GM21360 (cell line): Measurements from ENCODE around the gene AQP1.

ENCODE experiments used
- ATAC-seq: cut with Tn5 transposase; IDR thresholded peaks from one replicate; pipeline ENCODE4 v1.9.1; 2021; ENCODE audit warnings: mild to moderate bottlenecking, moderate library complexity; ENCODE audit not compliant: unreplicated experiment

AQP1 gene

DNA sequence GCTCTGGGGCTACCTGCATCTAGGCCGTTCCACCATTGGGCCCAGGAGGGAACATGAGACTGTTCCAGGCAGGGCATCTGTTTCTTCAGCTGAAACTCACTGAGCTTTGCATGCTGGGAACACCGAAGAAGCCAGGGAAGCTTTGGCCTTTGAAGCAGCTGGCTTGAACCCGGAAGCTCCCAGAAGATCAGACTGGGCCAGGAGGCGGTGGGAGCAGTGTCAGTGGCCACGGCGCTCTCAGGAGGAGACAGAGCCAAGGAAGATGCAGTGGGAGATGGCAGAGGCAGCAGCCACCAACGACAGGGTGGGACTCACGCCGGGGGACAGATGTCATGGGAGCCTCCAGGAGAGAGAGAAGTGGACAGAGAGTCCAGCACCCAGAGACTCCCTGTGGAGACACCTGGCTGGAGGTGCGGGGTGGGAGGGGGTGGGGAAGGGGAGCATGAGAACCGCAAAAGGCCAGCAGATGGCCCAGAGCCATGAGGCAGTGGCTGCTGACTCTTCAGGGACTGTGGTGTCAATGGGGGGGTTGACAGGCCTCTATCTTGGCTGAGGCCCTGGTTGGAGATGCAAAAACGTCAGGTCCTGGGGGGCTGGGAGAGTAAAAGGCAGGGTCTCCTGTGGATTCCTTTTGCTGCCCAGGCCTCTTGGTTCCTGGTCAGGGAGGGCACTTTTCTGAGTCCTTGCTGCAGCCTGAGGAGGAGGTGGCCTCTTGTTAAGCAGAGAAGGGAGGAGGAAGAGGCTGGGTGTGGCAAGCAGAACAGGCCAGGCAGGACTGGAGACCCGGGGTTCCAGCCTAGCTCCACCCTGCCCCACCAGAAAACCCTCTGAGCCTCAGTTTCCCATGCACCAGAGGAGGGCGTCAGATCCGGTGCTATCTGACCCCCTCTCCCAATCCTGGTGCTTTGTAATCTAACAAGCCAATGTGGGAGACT is 6.3 kb upstream of the AQP1 start:
- no peak for ATAC-seq

- ATAC-seq, result no peak
Measured at GRCh38 chr7:30906014-30906413, 5.6 kb upstream of the AQP1 start.

GRCh38 chr7:30906515-30907240 is 5.0 kb upstream of the AQP1 start:
- ATAC-seq, result no peak

DNA sequence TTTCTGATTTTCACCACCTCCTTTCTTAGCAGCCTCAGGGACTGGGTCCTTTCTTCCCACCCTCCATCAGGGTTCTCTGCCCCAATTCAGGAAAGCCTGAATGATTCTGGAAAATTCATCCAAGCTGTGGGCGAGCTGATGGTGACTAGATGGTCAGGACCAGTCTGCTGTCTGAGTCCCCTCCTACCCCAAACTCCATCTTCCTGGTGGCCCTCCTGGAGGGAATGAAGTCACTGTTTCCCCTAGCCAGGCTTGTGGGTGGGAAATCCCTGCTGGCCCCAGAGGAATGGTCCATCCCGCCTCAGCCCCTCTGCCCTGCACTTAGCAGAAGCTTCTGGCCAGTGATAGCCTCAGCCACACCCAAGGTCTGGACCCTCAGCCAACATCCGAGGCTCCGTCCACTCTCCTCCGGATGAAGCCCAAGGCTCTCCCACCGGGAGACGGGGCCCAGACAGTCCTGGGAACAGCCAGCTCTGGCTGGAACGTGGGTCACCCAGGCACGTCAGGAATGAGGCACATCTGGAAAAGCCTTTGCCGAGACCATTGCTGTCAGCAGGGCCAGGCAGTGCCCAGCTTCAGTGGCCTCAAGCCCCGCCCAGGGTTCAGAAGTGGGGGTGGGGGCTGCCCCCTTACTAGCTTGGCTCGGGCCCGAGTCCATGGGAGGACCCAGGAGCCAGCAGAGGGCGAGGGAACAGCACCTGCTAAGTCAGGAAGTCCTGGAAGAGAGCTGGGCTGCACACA is 4.0 kb upstream of the AQP1 start:
- ATAC-seq, result no peak

DNA sequence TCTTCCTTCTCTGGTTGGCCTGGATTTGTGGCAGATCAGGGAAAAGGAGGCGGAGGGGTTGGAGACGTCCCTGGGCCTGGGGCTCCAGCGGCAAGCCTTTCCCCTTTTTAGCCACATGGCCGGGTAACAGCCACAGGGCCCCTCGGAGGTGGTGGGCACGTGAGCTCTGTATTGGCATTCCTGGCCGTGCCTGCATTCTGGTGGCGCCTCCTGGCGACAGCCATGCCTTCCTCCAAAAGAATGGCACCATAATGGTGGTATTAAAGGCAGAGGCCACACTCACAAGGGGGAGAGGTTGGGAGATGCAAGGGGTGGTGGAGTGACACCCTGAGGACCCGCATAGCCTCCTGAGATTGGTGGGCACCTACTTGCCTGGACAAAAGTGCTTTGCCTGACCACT is 3.0 kb upstream of the AQP1 start:
- ATAC-seq, result no peak

- no peak for ATAC-seq
Measured at GRCh38 chr7:30909431-30909830, 2.2 kb upstream of the AQP1 start.

DNA sequence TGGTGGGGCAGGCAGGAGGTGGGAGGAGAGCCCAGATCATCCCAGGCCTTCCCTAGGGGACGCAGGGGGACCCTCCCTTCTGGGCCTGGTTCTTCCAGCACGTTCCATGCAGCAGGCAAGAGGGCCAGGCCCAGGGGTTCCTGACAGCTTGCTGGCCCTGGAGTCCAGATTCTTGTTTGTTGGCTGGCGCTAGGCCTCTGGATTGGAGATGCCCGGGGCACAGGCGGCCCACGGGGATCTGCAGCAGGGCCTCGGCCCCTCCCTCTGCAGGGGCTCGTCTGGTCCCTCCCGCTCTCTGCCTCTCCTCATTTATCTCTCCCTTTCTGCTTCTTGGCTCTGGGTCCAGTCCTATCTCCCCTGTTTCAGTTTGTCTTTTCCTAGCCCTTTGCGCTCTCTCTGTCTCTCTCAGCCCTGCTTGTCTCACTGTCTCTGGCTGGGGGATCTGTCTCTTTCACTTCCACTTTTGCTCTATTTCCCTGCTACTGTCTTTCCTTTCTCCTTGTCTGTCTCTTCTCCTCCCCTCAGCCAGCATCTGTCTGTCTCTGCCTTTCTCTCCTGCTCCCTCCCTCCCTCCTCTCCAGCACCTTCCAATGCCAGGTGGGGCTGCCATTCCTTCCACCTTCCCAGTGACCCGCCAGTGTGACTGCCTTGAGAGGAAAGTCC is 1.1 kb upstream of the AQP1 start:
- ATAC-seq, result no peak

DNA sequence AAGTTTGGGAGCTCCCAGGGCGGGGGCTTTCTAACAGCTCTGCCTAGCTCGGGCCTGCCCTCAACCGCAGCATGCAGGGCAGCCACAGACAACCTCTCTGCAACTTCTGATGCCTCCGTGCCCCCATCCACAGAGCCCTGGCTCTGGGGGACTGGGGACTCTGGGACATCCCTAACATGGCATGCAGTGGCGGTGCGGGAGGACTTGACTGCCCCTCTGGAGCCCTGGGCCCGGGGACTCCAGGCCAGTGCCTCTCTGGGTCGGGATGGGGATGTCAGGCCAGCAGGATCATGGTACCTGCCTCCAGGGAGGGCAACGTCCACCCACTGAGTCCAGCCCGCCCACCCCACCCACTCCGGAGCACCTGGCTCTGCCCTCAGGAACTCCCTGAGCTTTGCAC is 520 bp upstream of the AQP1 start:
- no peak for ATAC-seq

DNA sequence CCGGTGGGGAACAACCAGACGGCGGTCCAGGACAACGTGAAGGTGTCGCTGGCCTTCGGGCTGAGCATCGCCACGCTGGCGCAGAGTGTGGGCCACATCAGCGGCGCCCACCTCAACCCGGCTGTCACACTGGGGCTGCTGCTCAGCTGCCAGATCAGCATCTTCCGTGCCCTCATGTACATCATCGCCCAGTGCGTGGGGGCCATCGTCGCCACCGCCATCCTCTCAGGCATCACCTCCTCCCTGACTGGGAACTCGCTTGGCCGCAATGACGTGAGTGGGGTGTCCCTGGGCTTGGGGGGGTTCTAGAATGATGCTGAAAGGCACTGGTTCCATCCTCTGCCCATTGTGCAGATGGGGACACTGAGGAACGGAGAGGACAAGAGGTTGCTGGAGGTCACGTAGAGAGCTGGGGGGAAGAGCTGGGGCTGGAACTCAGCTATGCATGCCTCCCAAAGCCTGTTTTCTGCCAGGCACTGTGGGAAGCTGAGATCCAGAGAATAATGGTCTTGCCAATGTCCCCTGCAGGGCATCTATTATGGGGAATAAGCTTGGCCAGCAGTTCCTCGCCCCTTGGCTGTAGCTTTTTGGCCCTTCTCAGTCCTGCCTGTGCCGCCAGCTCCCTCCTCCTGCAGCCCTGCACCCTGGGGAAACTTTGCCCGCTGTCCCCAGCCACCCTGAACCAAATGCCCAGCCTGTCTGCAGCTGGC is 523 bp downstream of the AQP1 start:
- ATAC-seq, result no peak

GRCh38 chr7:30912731-30912985 is 1.0 kb downstream of the AQP1 start:
- no peak for ATAC-seq

DNA sequence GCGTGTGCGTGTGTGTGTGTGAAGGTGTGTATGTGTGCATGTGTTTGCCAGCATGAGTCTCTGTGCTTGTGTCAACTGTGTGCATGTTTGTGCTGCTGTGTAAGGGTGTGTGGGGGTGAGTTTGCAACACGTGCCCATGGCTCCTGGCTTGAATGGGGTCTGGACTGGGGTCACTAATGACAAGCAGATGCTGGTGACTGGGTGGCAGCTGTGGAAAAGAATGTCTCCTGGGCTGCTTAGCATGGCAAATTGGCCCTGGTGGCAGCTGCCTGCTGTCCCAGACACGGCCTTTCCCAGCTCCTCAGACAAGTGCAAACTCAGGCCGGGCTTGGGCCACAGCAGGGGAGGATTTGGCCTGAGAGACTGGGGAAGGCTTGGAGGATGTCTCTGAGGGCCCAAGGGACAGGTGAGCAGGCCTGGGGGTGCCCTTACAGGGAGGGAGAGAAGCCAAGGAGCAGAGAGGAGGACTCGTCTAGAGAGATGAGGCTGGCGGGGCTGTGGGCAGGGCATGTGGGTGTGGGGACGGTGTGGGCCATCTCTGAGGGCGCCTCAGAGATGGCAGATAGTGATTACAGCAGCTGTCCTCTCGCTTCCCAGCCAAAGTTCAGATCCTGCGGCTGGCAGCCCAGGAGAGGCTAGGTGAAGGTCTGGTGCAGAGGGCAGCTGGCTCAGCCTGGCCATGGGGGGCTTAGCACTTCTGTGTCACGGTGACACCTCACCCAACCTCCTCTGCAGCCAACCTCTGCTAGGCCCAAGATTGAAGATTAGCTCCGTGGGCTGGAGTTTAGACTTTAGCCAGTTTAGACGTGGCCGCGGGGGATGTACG is 1.5 kb downstream of the AQP1 start:
- no peak for ATAC-seq

DNA sequence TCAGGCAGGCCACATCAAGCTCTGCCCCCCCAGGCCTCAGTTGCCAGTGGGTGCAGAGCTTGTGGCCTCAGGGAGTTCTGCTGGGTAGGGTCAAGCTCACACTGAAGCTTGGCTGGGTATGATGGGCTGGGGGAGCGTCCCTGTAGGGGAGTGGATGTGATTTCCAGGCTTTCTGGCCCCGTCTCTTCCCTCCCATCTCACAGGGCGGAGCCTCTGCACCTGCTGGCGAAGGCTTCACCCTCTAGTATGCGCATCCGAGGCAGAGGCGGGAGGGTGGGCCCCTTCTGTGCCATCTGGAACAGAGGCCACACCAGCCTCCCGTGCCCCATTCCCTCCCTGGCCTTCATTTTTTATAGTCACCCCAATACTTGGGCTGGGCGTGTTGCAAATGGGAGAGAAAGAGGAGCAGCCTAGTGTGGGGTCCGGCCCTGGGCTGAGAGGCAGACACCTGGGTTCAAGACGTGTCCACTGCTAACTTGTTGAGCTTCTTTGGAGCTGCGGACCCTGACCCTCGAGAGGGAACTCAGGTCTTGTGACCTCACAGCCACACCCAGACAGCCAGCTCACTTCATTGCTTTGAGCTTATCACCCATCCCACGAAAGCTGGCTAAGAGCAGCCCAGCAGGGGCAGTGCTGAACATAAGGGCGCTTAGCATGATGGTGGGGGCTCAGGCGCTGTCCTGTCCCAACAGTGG is 2.3 kb downstream of the AQP1 start:
- no peak for ATAC-seq

DNA sequence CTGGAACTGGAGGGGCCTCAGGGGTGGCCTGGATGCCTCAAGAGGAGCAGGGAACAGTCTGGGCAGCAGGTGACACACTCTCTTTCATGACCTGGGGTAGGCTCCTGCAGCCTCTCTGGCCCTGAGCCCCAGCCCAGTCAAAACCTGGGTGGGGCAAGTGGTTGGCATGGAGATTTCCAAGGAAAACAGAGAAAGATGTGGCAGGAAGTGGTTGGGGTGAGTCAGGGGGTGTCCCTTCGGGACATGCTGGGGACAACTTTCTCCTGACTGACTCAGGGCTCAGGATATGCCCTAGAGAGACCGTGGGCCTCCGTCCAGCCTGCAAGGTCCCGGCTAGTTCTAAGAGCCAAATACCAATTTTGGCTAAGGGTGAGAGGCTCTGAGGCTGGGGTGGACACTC is 2.9 kb downstream of the AQP1 start:
- ATAC-seq, result no peak

GRCh38 chr7:30915005-30915601 is 3.5 kb downstream of the AQP1 start:
- no peak for ATAC-seq

DNA sequence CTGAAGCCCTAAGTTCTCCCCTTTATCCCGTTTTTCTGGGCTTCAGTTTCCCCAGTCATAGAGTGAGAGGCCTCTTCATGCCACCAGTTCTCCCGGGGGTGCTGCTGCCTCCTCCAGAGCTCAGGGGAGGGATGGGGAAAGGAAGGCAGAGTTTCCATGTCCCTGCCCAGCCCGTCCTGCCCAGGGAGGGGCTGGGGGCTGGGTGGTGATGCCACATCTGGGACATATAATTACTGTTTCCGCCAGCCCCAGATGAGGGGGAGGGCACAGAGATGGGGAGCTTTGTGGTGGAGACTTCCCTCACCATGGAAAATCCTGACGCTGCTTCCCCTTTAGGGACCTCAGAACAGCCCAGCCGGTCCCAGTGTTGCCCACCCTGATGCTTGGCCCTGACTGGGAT is 4.1 kb downstream of the AQP1 start:
- no peak for ATAC-seq

DNA sequence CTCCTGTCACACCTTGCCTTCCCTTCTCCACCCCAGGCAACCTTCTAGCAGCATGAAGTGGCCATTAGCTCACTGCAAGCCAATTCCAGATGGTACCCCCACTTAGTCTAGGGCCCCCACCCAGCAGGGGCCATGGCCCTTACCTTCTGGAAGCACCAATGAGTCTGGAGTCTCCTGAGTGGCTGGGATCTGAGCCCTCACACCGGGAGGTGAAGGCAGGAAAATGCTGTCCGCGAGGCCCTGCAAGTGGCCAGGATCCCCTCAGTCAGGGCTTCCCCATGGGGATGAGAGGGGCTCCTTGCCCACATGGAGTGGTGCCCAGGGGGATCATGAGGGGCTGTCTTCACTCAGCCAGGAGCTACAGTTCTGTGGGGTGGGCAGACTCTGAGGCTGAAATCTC is 4.6 kb downstream of the AQP1 start:
- ATAC-seq, result no peak

DNA sequence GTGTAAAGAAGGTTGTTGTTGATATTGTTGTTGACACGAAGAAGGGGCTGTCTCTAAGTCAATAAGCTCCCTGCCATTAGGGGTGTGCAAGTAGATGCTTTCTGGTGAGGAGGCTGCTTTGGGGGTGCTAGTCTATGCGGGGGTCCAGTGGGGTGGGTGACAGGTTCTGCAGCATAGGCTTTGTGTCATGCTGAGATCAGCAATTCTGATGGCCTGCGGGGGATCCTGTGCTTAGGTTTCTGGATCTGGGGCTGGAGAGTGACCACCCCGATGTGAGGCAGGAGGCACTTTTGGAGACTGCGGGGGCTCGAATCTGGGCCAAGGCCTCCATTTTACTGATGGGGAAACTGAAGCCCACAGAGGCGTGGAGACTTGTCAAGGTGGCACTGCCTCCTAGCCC is 5.1 kb downstream of the AQP1 start:
- no peak for ATAC-seq

DNA sequence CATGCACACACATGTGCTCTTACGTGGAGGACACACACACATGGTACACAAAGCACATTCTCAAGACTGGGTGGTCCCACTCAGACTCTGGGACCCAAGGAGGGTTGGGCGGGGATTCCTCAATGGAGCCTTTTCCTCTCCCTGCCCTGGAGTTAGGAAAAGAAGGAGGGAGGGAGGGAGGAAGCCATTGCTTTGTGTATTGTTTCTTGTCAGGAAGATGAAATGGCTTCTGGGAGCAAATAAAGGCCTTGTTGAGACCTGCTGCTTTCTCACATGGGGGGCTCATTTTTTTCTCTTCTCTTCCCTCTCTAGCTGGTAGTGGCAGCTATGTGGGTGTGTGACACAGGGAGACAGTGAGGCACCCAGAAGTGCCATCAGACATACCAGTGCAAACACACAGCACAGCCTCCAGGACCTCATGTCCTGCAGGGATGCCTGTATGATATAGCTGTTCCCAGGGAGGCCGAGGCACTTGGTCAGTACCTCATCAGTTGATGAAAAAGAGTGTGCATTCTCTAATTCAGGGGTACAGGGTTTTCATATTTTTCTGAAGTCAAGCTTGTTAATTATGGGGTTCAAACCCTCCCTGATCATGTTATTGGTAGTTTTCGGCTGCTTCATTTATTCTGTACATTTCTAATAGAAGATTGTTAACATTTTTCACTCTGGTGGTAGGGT is 5.7 kb downstream of the AQP1 start:
- ATAC-seq, result no peak
